ENCODE results near the gene BHLHA9. TPM values are rescaled to one million over a fixed set of nuclear protein-coding genes. Genes with fewer than 3 reads are reported as not detected.

BHLHA9 gene
- total and polyA plus RNA-seq, 9 of the 15 experiments (the other 6 are each of a cell fraction or from before 2014, with no cell fraction given) = not detected

GRCh38 chr17:1264196-1264595 lies 6.0 kb upstream of the BHLHA9 start (continued):
- no peak for TF ChIP-seq RBM34 (IDR thresholded peaks at IDR 0.05; ENCODE audit: borderline replicate concordance, insufficient read depth, low read length)
- TF ChIP-seq ILK (tag; IDR thresholded peaks at IDR 0.05; ENCODE audit: borderline replicate concordance, low read depth) = no peak
- no peak for TF ChIP-seq PBX2 (CRISPR knock-in tag; IDR thresholded peaks at IDR 0.05; ENCODE audit: low read depth)
- TF ChIP-seq PBX2 (tag; conservative IDR thresholded peaks at IDR 0.05; ENCODE audit: low read depth) = peak; percentile 79
- TF ChIP-seq LCOR (CRISPR knock-in tag; IDR thresholded peaks at IDR 0.05) = no peak
- TF ChIP-seq IFI16 (CRISPR knock-in tag; IDR thresholded peaks at IDR 0.05) = no peak
- no peak for TF ChIP-seq MAFF (IDR thresholded peaks at IDR 0.05; ENCODE audit: low read length)
- no peak for TF ChIP-seq ZBTB26 (CRISPR knock-in tag; IDR thresholded peaks at IDR 0.05)
- peak; percentile 75 for TF ChIP-seq MEIS2 (IDR thresholded peaks at IDR 0.05; ENCODE audit: partially characterized antibody)

Data from K562 (cell line).